GM12878 (cell line): ENCODE measurements around the gene PPM1J. TPM values are rescaled to one million over a fixed set of nuclear protein-coding genes. Genes with fewer than 3 reads are reported as not detected.
A peak's percentile ranks its signal among the peaks of the same experiment; 100 is the strongest.

Experiments used
- BHLHE40 ChIP-seq, 2 experiments: fragments of 450-650 bp in 1 of 2; IDR thresholded peaks; 2 replicates each; pipeline ENCODE4 v1.6.1; 2011 to 2017; ENCODE audit warnings: low read depth in 2 of 2, borderline replicate concordance in 1 of 2, improper control_type of control experiment in 1 of 2, low read length in 1 of 2, mild to moderate bottlenecking in 1 of 2
- CREB1 ChIP-seq: IDR thresholded peaks from 2 replicates; pipeline ENCODE4 v1.6.1; 2012; ENCODE audit warnings: low read depth, mild to moderate bottlenecking, inconsistent platforms
- DPF2 ChIP-seq: fragments of 450-650 bp; IDR thresholded peaks from 2 replicates; pipeline ENCODE4 v1.6.1; 2017; ENCODE audit warnings: mild to moderate bottlenecking
- EED ChIP-seq: sonication (generic); IDR thresholded peaks from 2 replicates; pipeline ENCODE4 v1.6.1; 2016; ENCODE audit warnings: antibody characterized with exemption, low read depth
- JUNB ChIP-seq: IDR thresholded peaks from 2 replicates; pipeline ENCODE4 v1.6.1; 2016; ENCODE audit warnings: antibody characterized with exemption, mild to moderate bottlenecking
- KAT2A ChIP-seq: conservative IDR thresholded peaks from 2 replicates; pipeline ENCODE4 v1.6.1; 2011; ENCODE audit warnings: low read depth, low read length; ENCODE audit not compliant: control insufficient read depth
- NFYB ChIP-seq: IDR thresholded peaks from 2 replicates; pipeline ENCODE4 v1.6.1; 2011; ENCODE audit warnings: low read depth, mild to moderate bottlenecking, low read length, improper control_type of control experiment, moderate library complexity; ENCODE audit not compliant: insufficient read depth
- NR2F1 ChIP-seq: fragments of 450-650 bp; conservative IDR thresholded peaks from 2 replicates; pipeline ENCODE4 v1.6.1; 2017; ENCODE audit warnings: mild to moderate bottlenecking
- PAX8 ChIP-seq: fragments of 450-650 bp; IDR thresholded peaks from 2 replicates; pipeline ENCODE4 v1.6.1; 2017; ENCODE audit warnings: mild to moderate bottlenecking, moderate library complexity
- PML ChIP-seq: IDR thresholded peaks from 2 replicates; pipeline ENCODE4 v1.6.1; 2012; ENCODE audit warnings: low read length, inconsistent platforms
- RB1 ChIP-seq: fragments of 450-650 bp; formaldehyde crosslinking; IDR thresholded peaks from 2 replicates; pipeline ENCODE4 v1.6.1; 2017; ENCODE audit warnings: mild to moderate bottlenecking, borderline replicate concordance
- RBBP5 ChIP-seq: fragments of 200-600 bp; sonication (generic); conservative IDR thresholded peaks from 2 replicates; pipeline ENCODE4 v1.6.1; 2016
- TBL1XR1 ChIP-seq: IDR thresholded peaks from 2 replicates; pipeline ENCODE4 v1.6.1; 2012; ENCODE audit warnings: low read depth, low read length, improper control_type of control experiment
- TCF7 ChIP-seq: IDR thresholded peaks from 2 replicates; pipeline ENCODE4 v1.6.1; 2014; ENCODE audit warnings: antibody characterized with exemption, borderline replicate concordance
- YY1 ChIP-seq: IDR thresholded peaks from 2 replicates; pipeline ENCODE4 v1.6.1; 2011; ENCODE audit warnings: low read depth, mild to moderate bottlenecking, low read length
- ZNF207 ChIP-seq: fragments of 450-650 bp; IDR thresholded peaks from 2 replicates; pipeline ENCODE4 v1.6.1; 2014; ENCODE audit warnings: antibody characterized with exemption, mild to moderate bottlenecking, borderline replicate concordance
- ZNF622 ChIP-seq: fragments of 450-650 bp; IDR thresholded peaks from 2 replicates; pipeline ENCODE4 v1.6.1; 2017; ENCODE audit warnings: mild to moderate bottlenecking, inconsistent platforms
- polyA plus RNA-seq, 11 experiments: library from polyadenylated mRNA; depleted of rRNA in 4 of 11; unstranded in 6 of 11; stranded (reverse) in 5 of 11; fragments of >200 nt; fragmentation: Nextera tagmentation in 4 of 11; fragmentation: Illumina TruSeq in 1 of 11; extraction: Ambion mirVana in 4 of 11; extraction: Trizol in 1 of 11; gene quantifications; 1 replicate in 1 of 11; 2 replicates in 10 of 11; pipeline versions ENCODE4 v1.2.1 to v1.2.3, GENCODE V29; 2011 to 2016; ENCODE audit warnings: inconsistent platforms in 2 of 11, missing spikeins in 2 of 11, low read depth in 1 of 11
- total RNA-seq, 4 experiments: library from RNA; depleted of rRNA in 3 of 4; stranded (reverse); fragments of >200 nt in 3 of 4; fragmentation: Illumina TruSeq in 1 of 4; extraction: Trizol in 1 of 4; gene quantifications; 2 replicates each; pipeline versions ENCODE4 v1.2.1 to v1.2.3, GENCODE V29; 2013 to 2021
- TF ChIP-seq, protein P1 (sequence below): fragments of 150-350 bp; IDR thresholded peaks from 2 replicates; pipeline ENCODE4 v1.6.1; 2014; ENCODE audit warnings: mild to moderate bottlenecking, low read depth, low read length
- TF ChIP-seq, protein P2 (sequence below), 3 experiments: IDR thresholded peaks in 2 of 3; conservative IDR thresholded peaks in 1 of 3; 2 replicates each; pipeline ENCODE4 v1.5.1; 2011; ENCODE audit warnings: low read depth in 3 of 3, low read length in 3 of 3, mild to moderate bottlenecking in 3 of 3, control low read depth in 2 of 3, moderate library complexity in 2 of 3, inconsistent platforms in 1 of 3, mixed read lengths in 1 of 3; ENCODE audit not compliant: control insufficient read depth in 2 of 3, insufficient read depth in 1 of 3; ENCODE audit errors: extremely low read depth in 1 of 3

PPM1J gene
- total and polyA plus RNA-seq, 10 of the 15 experiments (the other 5 are each of a cell fraction or from before 2014, with no cell fraction given) = 0.07 to 1.8 (median 0.59) TPM; not detected in 1

DNA sequence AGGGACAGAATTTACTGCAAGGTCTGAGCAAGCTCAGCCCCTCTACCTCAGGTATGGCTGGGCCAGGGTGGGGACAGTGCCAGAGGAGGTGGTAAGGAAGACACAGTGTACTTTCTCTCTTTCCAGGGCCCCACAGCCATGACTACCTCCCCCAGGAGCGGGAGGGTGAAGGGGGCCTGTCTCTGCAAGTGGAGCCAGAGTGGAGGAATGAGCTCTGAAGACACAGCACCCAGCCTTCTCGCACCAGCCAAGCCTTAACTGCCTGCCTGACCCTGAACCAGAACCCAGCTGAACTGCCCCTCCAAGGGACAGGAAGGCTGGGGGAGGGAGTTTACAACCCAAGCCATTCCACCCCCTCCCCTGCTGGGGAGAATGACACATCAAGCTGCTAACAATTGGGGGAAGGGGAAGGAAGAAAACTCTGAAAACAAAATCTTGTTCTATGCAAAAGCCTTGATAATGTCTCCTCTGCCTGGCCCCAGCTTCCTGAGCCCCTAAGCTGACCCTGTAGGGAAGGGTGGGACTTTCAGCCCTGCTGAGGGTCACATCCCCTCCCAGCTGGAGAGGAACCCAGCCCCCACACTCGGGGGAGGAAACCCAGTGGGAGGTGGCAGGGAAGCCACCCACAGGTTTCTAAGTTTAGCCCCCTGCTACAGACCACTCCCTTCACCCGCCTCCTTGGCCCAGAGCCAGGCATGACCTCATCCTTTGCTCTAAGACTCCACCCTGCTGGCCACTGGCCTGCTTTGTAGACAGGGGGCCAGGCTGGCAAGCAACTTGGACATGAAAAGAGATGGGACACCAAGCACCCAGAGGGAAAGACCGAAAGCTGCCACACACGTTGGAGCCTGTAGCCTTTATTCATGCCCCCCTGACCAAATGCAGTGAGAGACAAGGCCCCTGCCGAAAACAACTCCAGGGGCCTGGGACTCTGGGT is 14.6 kb downstream of the PPM1J start (continued):
- TF ChIP-seq PML = peak; percentile 70
- TF ChIP-seq, protein P1, sequence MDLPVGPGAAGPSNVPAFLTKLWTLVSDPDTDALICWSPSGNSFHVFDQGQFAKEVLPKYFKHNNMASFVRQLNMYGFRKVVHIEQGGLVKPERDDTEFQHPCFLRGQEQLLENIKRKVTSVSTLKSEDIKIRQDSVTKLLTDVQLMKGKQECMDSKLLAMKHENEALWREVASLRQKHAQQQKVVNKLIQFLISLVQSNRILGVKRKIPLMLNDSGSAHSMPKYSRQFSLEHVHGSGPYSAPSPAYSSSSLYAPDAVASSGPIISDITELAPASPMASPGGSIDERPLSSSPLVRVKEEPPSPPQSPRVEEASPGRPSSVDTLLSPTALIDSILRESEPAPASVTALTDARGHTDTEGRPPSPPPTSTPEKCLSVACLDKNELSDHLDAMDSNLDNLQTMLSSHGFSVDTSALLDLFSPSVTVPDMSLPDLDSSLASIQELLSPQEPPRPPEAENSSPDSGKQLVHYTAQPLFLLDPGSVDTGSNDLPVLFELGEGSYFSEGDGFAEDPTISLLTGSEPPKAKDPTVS = no peak
- no peak for TF ChIP-seq RB1
- TF ChIP-seq ZNF207 = no peak
- TF ChIP-seq TCF7 = no peak
- TF ChIP-seq EED = peak; percentile 63; the same call in 1 of the 2 replicates
- peak; percentile 42 for TF ChIP-seq NR2F1
- no peak for TF ChIP-seq ZNF622
- no peak for TF ChIP-seq NFYB
- peak in 1 of 2 experiments; percentile 37; a peak in 1 of 4 replicates for TF ChIP-seq BHLHE40 (IDR thresholded peaks at IDR 0.05; ENCODE audit: borderline replicate concordance in 1 of 2, low read depth in 2 of 2, low read length in 1 of 2)
- no peak for TF ChIP-seq RBBP5
- TF ChIP-seq, protein P2, sequence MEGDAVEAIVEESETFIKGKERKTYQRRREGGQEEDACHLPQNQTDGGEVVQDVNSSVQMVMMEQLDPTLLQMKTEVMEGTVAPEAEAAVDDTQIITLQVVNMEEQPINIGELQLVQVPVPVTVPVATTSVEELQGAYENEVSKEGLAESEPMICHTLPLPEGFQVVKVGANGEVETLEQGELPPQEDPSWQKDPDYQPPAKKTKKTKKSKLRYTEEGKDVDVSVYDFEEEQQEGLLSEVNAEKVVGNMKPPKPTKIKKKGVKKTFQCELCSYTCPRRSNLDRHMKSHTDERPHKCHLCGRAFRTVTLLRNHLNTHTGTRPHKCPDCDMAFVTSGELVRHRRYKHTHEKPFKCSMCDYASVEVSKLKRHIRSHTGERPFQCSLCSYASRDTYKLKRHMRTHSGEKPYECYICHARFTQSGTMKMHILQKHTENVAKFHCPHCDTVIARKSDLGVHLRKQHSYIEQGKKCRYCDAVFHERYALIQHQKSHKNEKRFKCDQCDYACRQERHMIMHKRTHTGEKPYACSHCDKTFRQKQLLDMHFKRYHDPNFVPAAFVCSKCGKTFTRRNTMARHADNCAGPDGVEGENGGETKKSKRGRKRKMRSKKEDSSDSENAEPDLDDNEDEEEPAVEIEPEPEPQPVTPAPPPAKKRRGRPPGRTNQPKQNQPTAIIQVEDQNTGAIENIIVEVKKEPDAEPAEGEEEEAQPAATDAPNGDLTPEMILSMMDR (IDR thresholded peaks at IDR 0.05 in 2 of 3, conservative IDR thresholded peaks at IDR 0.05 in 1 of 3; ENCODE audit: control insufficient read depth in 2 of 3, extremely low read depth in 1 of 3, insufficient read depth in 1 of 3, low read depth in 3 of 3, low read length in 3 of 3) = peak in 1 of 3 experiments; percentile 11; a peak in 1 of 6 replicates
- peak; percentile 1; the same call in 1 of the 2 replicates for TF ChIP-seq YY1
- peak; percentile 72 for TF ChIP-seq DPF2
- TF ChIP-seq TBL1XR1 = peak; percentile 19; the same call in 1 of the 2 replicates
- TF ChIP-seq PAX8 = no peak
- TF ChIP-seq CREB1 = peak; percentile 51; the same call in 1 of the 2 replicates
- TF ChIP-seq JUNB = peak; percentile 50
- TF ChIP-seq KAT2A = no peak
